GM23248 (cell line): ENCODE results near the gene LIPT2.

Experiments used
- EZH2 ChIP-seq: fragments of 200-600 bp; sonication (generic); IDR thresholded peaks from 2 replicates; pipeline ENCODE4 v1.6.1; 2018; ENCODE audit warnings: antibody characterized with exemption, mild to moderate bottlenecking; ENCODE audit not compliant: insufficient read depth, poor library complexity, severe bottlenecking
- EZH2phosphoT487 ChIP-seq: fragments of 200-600 bp; sonication (generic); IDR thresholded peaks from 2 replicates; pipeline ENCODE4 v1.6.1; 2018; ENCODE audit warnings: antibody characterized with exemption, moderate library complexity, mild to moderate bottlenecking, low read depth; ENCODE audit not compliant: insufficient read depth

DNA sequence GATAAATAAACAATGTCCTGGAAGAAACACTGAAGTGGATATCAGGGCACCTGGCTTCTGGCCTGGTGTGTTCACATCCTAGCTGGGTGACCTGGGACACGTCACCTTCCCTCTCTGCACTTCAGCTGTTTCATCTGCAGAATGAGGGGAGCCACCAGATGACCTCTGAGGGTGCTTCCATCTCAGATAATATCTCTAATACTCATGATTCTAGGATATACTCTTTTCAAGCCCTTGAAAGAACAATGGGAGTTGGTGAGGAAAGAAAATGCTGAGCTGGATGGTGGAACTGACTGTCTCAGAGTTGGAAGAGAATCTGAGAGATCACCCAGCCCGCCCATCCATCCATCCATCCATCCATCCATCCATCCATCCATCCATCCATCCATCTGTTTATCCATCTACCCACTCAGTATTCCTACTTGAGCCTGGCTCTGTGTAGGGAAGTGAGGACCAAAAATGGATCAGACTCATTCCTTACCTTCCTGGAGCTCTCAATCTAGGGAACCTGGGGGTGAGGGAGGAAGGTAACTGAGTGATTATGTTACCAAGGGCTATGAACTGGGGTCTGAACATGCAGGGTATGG, 28.2 kb upstream of the LIPT2 start:
- no peak for TF ChIP-seq EZH2phosphoT487
- no peak for TF ChIP-seq EZH2
